ENCODE measurements around the gene ARID3B.

- TF ChIP-seq POLR2A (IDR thresholded peaks at IDR 0.05): no peak
- no peak for TF ChIP-seq CTCF (IDR thresholded peaks at IDR 0.05)
These were observed 63.0 kb downstream of the ARID3B start for GRCh38 chr15:74603789-74604705.

All from vagina (tissue), 2 donors.